ENCODE results near the gene NEK7.
A peak's percentile ranks its signal among the peaks of the same experiment; 100 is the strongest.

The NEK7 gene

GRCh38 chr1:198158735-198159589, 2.2 kb downstream of the NEK7 start:
- no CpG with 5 or more reads among the region's 37 CpGs for WGBS (ENCODE audit: insufficient coverage, insufficient read length)
- H3K9me3 ChIP-seq (ENCODE audit: control insufficient read depth, insufficient read depth, low read length): no peaks in the 10 kb centered on the region
- H3K27ac ChIP-seq (ENCODE audit: low read length): no peak overlapping the region
- H3K4me3 ChIP-seq (ENCODE audit: low read length): peak overlapping the region; percentile 53; the same call in 1 of the 2 replicates
- peak; percentile 81 for DNase-seq (ENCODE audit: low read depth, low spot score)
- no peaks in the 10 kb centered on the region for H3K27me3 ChIP-seq (ENCODE audit: control insufficient read depth, insufficient read depth, low read length)
- no peaks in the 10 kb centered on the region for H3K36me3 ChIP-seq (ENCODE audit: control insufficient read depth, insufficient read depth, low read length)
- H3K4me1 ChIP-seq (ENCODE audit: control insufficient read depth, insufficient read depth, low read length): no peaks in the 10 kb centered on the region

- DNase-seq (ENCODE audit: low read depth, low spot score): no peak
- Histone ChIP-seq H3K27ac (ENCODE audit: low read length) (no peak overlapping the region), H3K9me3 (ENCODE audit: control insufficient read depth, insufficient read depth, low read length) (no peaks in the 10 kb centered on the region), H3K4me3 (ENCODE audit: low read length) (no peak overlapping the region), H3K27me3 (ENCODE audit: control insufficient read depth, insufficient read depth, low read length) (no peaks in the 10 kb centered on the region), H3K4me1 (ENCODE audit: control insufficient read depth, insufficient read depth, low read length) (no peaks in the 10 kb centered on the region), H3K36me3 (ENCODE audit: control insufficient read depth, insufficient read depth, low read length) (no peaks in the 10 kb centered on the region)
- WGBS (ENCODE audit: insufficient coverage, insufficient read length): no CpG with 5 or more reads among the region's 7 CpGs
These were observed 3.4 kb downstream of the NEK7 start for GRCh38 chr1:198160222-198160621.

GRCh38 chr1:198160946-198161614, 4.3 kb downstream of the NEK7 start:
- DNase-seq (ENCODE audit: low read depth, low spot score): no peak
- no CpG with 5 or more reads among the region's 4 CpGs for WGBS (ENCODE audit: insufficient coverage, insufficient read length)
- H3K27me3 ChIP-seq (ENCODE audit: control insufficient read depth, insufficient read depth, low read length): no peaks in the 10 kb centered on the region
- H3K4me1 ChIP-seq (ENCODE audit: control insufficient read depth, insufficient read depth, low read length): no peaks in the 10 kb centered on the region
- no peak overlapping the region for H3K4me3 ChIP-seq (ENCODE audit: low read length)
- H3K36me3 ChIP-seq (ENCODE audit: control insufficient read depth, insufficient read depth, low read length): no peaks in the 10 kb centered on the region
- no peak overlapping the region for H3K27ac ChIP-seq (ENCODE audit: low read length)
- no peaks in the 10 kb centered on the region for H3K9me3 ChIP-seq (ENCODE audit: control insufficient read depth, insufficient read depth, low read length)

- H3K9me3 ChIP-seq (ENCODE audit: control insufficient read depth, insufficient read depth, low read length): no peaks in the 10 kb centered on the region
- WGBS (ENCODE audit: insufficient coverage, insufficient read length): no CpG with 5 or more reads among the region's 2 CpGs
- H3K4me1 ChIP-seq (ENCODE audit: control insufficient read depth, insufficient read depth, low read length): no peaks in the 10 kb centered on the region
- H3K27me3 ChIP-seq (ENCODE audit: control insufficient read depth, insufficient read depth, low read length): no peaks in the 10 kb centered on the region
- H3K27ac ChIP-seq (ENCODE audit: low read length): no peak overlapping the region
- no peak overlapping the region for H3K4me3 ChIP-seq (ENCODE audit: low read length)
- no peaks in the 10 kb centered on the region for H3K36me3 ChIP-seq (ENCODE audit: control insufficient read depth, insufficient read depth, low read length)
- no peak for DNase-seq (ENCODE audit: low read depth, low spot score)
These were observed 4.9 kb downstream of the NEK7 start for GRCh38 chr1:198161718-198162090.

GRCh38 chr1:198162091-198162767, 5.4 kb downstream of the NEK7 start:
- no peaks in the 10 kb centered on the region for H3K27me3 ChIP-seq (ENCODE audit: control insufficient read depth, insufficient read depth, low read length)
- H3K4me3 ChIP-seq (ENCODE audit: low read length): no peak overlapping the region
- H3K9me3 ChIP-seq (ENCODE audit: control insufficient read depth, insufficient read depth, low read length): no peaks in the 10 kb centered on the region
- no peaks in the 10 kb centered on the region for H3K4me1 ChIP-seq (ENCODE audit: control insufficient read depth, insufficient read depth, low read length)
- H3K36me3 ChIP-seq (ENCODE audit: control insufficient read depth, insufficient read depth, low read length): no peaks in the 10 kb centered on the region
- no peak for DNase-seq (ENCODE audit: low read depth, low spot score)
- no peak overlapping the region for H3K27ac ChIP-seq (ENCODE audit: low read length)
- WGBS (ENCODE audit: insufficient coverage, insufficient read length): no CpG with 5 or more reads among the region's 2 CpGs

- no CpG with 5 or more reads among the region's 5 CpGs for WGBS (ENCODE audit: insufficient coverage, insufficient read length)
- H3K36me3 ChIP-seq (ENCODE audit: control insufficient read depth, insufficient read depth, low read length): no peaks in the 10 kb centered on the region
- no peak overlapping the region for H3K27ac ChIP-seq (ENCODE audit: low read length)
- DNase-seq (ENCODE audit: low read depth, low spot score): no peak
- H3K4me1 ChIP-seq (ENCODE audit: control insufficient read depth, insufficient read depth, low read length): peaks cover 2% of the 10 kb centered on the region; the same call in 1 of the 2 replicates
- H3K4me3 ChIP-seq (ENCODE audit: low read length): no peak overlapping the region
- H3K27me3 ChIP-seq (ENCODE audit: control insufficient read depth, insufficient read depth, low read length): no peaks in the 10 kb centered on the region
- H3K9me3 ChIP-seq (ENCODE audit: control insufficient read depth, insufficient read depth, low read length): no peaks in the 10 kb centered on the region
These were observed 9.3 kb downstream of the NEK7 start for GRCh38 chr1:198165927-198166647.

GRCh38 chr1:198166900-198167299, 10.1 kb downstream of the NEK7 start:
- no peak overlapping the region for H3K27ac ChIP-seq (ENCODE audit: low read length)

GRCh38 chr1:198167436-198167934, 10.7 kb downstream of the NEK7 start:
- Histone ChIP-seq H3K36me3 (ENCODE audit: control insufficient read depth, insufficient read depth, low read length) (no peaks in the 10 kb centered on the region), H3K4me1 (ENCODE audit: control insufficient read depth, insufficient read depth, low read length) (peaks cover 2% of the 10 kb centered on the region; the same call in 1 of the 2 replicates), H3K27me3 (ENCODE audit: control insufficient read depth, insufficient read depth, low read length) (no peaks in the 10 kb centered on the region), H3K27ac (ENCODE audit: low read length) (no peak overlapping the region), H3K4me3 (ENCODE audit: low read length) (no peak overlapping the region), H3K9me3 (ENCODE audit: control insufficient read depth, insufficient read depth, low read length) (no peaks in the 10 kb centered on the region)
- no peak for DNase-seq (ENCODE audit: low read depth, low spot score)
- WGBS (ENCODE audit: insufficient coverage, insufficient read length): no CpG with 5 or more reads among the region's 3 CpGs

More at GRCh38 chr1:198166900-198167299, 10.1 kb downstream of the NEK7 start:
- no peak overlapping the region for H3K4me3 ChIP-seq (ENCODE audit: low read length)
- H3K9me3 ChIP-seq (ENCODE audit: control insufficient read depth, insufficient read depth, low read length): no peaks in the 10 kb centered on the region
- DNase-seq (ENCODE audit: low read depth, low spot score): no peak
- WGBS (ENCODE audit: insufficient coverage, insufficient read length): no CpG with 5 or more reads among the region's 2 CpGs
- H3K4me1 ChIP-seq (ENCODE audit: control insufficient read depth, insufficient read depth, low read length): peaks cover 2% of the 10 kb centered on the region; the same call in 1 of the 2 replicates
- H3K36me3 ChIP-seq (ENCODE audit: control insufficient read depth, insufficient read depth, low read length): no peaks in the 10 kb centered on the region
- H3K27me3 ChIP-seq (ENCODE audit: control insufficient read depth, insufficient read depth, low read length): no peaks in the 10 kb centered on the region

GRCh38 chr1:198168227-198168626, 11.4 kb downstream of the NEK7 start:
- Histone ChIP-seq H3K4me1 (ENCODE audit: control insufficient read depth, insufficient read depth, low read length) (peaks cover 2% of the 10 kb centered on the region; the same call in 1 of the 2 replicates), H3K27me3 (ENCODE audit: control insufficient read depth, insufficient read depth, low read length) (no peaks in the 10 kb centered on the region), H3K27ac (ENCODE audit: low read length) (no peak overlapping the region), H3K9me3 (ENCODE audit: control insufficient read depth, insufficient read depth, low read length) (no peaks in the 10 kb centered on the region), H3K36me3 (ENCODE audit: control insufficient read depth, insufficient read depth, low read length) (no peaks in the 10 kb centered on the region), H3K4me3 (ENCODE audit: low read length) (no peak overlapping the region)
- DNase-seq (ENCODE audit: low read depth, low spot score): no peak
- no CpG with 5 or more reads among the region's 3 CpGs for WGBS (ENCODE audit: insufficient coverage, insufficient read length)

- H3K9me3 ChIP-seq (ENCODE audit: control insufficient read depth, insufficient read depth, low read length): no peaks in the 10 kb centered on the region
- no peaks in the 10 kb centered on the region for H3K36me3 ChIP-seq (ENCODE audit: control insufficient read depth, insufficient read depth, low read length)
- peaks cover 2% of the 10 kb centered on the region; the same call in 1 of the 2 replicates for H3K4me1 ChIP-seq (ENCODE audit: control insufficient read depth, insufficient read depth, low read length)
- H3K27me3 ChIP-seq (ENCODE audit: control insufficient read depth, insufficient read depth, low read length): no peaks in the 10 kb centered on the region
- no CpG with 5 or more reads among the region's 2 CpGs for WGBS (ENCODE audit: insufficient coverage, insufficient read length)
- H3K4me3 ChIP-seq (ENCODE audit: low read length): no peak overlapping the region
- H3K27ac ChIP-seq (ENCODE audit: low read length): no peak overlapping the region
- no peak for DNase-seq (ENCODE audit: low read depth, low spot score)
These were observed 12.9 kb downstream of the NEK7 start for GRCh38 chr1:198169672-198170071.

Measured in iPS DF 6.9 (cell line).